WERI-Rb-1 (cell line): Measurements from ENCODE around the gene NXN.
"Not testable (repeated sequence)": the region's sequence is repeated elsewhere in the genome, so short reads cannot be mapped to it uniquely, and the experiment has no call there.

Experiments used
- DNase-seq: peaks from one replicate; pipeline ENCODE4 v3.0.0-alpha.2; 2020
- H3K27ac ChIP-seq: fragments of 250-450 bp; sonication (Bioruptor Pico); 2 replicates; pipeline ENCODE4 v1.5.1; 2020; ENCODE audit warnings: mild to moderate bottlenecking, moderate library complexity
- H3K27me3 ChIP-seq: fragments of 250-450 bp; sonication (Bioruptor Pico); 2 replicates; pipeline ENCODE4 v1.5.1; 2021; ENCODE audit warnings: mild to moderate bottlenecking, low read depth, moderate library complexity; ENCODE audit not compliant: insufficient read depth, severe bottlenecking
- H3K36me3 ChIP-seq: fragments of 250-450 bp; sonication (Bioruptor Pico); 2 replicates; pipeline ENCODE4 v1.5.1; 2020; ENCODE audit warnings: mild to moderate bottlenecking, moderate library complexity
- H3K4me3 ChIP-seq: 2 replicates; pipeline ENCODE4 v1.5.1; 2011; ENCODE audit warnings: low read depth, mild to moderate bottlenecking, control low read depth, low read length
- H3K9me3 ChIP-seq: fragments of 250-450 bp; sonication (Bioruptor Pico); 2 replicates; pipeline ENCODE4 v1.5.1; 2021; ENCODE audit warnings: mild to moderate bottlenecking, moderate library complexity; ENCODE audit not compliant: severe bottlenecking
- CTCF ChIP-seq: IDR thresholded peaks from 2 replicates; pipeline ENCODE4 v1.5.1; 2011; ENCODE audit warnings: low read depth, mild to moderate bottlenecking, control low read depth, inconsistent platforms, low read length

NXN gene

GRCh38 chr17:915538-916201 is 63.9 kb downstream of the NXN start:
- no peak overlapping the region for H3K27ac ChIP-seq
- no peak for DNase-seq

GRCh38 chr17:914561-914960 is 65.0 kb downstream of the NXN start:
- H3K9me3 ChIP-seq, result no peaks in the 10 kb centered on the region
- H3K36me3 ChIP-seq, result peaks cover 8% of the 10 kb centered on the region
- no peak for DNase-seq
- no peak for TF ChIP-seq CTCF
- H3K27me3 ChIP-seq, result no peaks in the 10 kb centered on the region
- H3K4me3 ChIP-seq, result no peak overlapping the region
- no peak overlapping the region for H3K27ac ChIP-seq

More at GRCh38 chr17:915538-916201, 63.9 kb downstream of the NXN start:
- Histone ChIP-seq H3K9me3 (no peaks in the 10 kb centered on the region), H3K36me3 (peaks cover 8% of the 10 kb centered on the region), H3K27me3 (no peaks in the 10 kb centered on the region), H3K4me3 (no peak overlapping the region)
- TF ChIP-seq CTCF, result no peak

GRCh38 chr17:913207-913606 is 66.4 kb downstream of the NXN start:
- Histone ChIP-seq H3K4me3 (no peak overlapping the region), H3K36me3 (peaks cover 8% of the 10 kb centered on the region), H3K9me3 (no peaks in the 10 kb centered on the region), H3K27me3 (no peaks in the 10 kb centered on the region), H3K27ac (no peak overlapping the region)
- TF ChIP-seq CTCF, result no peak
- DNase-seq, result no peak

- Histone ChIP-seq H3K9me3 (no peaks in the 10 kb centered on the region), H3K27ac (no peak overlapping the region), H3K27me3 (no peaks in the 10 kb centered on the region), H3K36me3 (peaks cover 4% of the 10 kb centered on the region; the same call in 1 of the 2 replicates), H3K4me3 (no peak overlapping the region)
- DNase-seq, result no peak
- no peak for TF ChIP-seq CTCF
These were observed 69.8 kb downstream of the NXN start for GRCh38 chr17:909642-910323.

- Histone ChIP-seq H3K4me3 (no peak overlapping the region), H3K9me3 (no peaks in the 10 kb centered on the region), H3K27me3 (no peaks in the 10 kb centered on the region), H3K27ac (no peak overlapping the region), H3K36me3 (no peaks in the 10 kb centered on the region)
- no peak for TF ChIP-seq CTCF
- DNase-seq, result no peak
These were observed 71.9 kb downstream of the NXN start for GRCh38 chr17:907725-908124.

- H3K27me3 ChIP-seq, H3K4me3 ChIP-seq, H3K36me3 ChIP-seq, H3K9me3 ChIP-seq, H3K27ac ChIP-seq, DNase-seq: not testable (repeated sequence)
These were observed 73.9 kb downstream of the NXN start for GRCh38 chr17:905708-906107.
